BE2C (cell line): ENCODE data around the gene SIX4.

Source experiments
- DNase-seq: peaks from one replicate; pipeline ENCODE4 v3.0.0-alpha.2; 2020
- H3K27me3 ChIP-seq: fragments of 250-450 bp; sonication (Bioruptor Pico); 2 replicates; pipeline ENCODE4 v1.5.1; 2020; ENCODE audit warnings: mild to moderate bottlenecking
- H3K36me3 ChIP-seq: fragments of 250-450 bp; sonication (Bioruptor Pico); 2 replicates; pipeline ENCODE4 v1.5.1; 2020; ENCODE audit warnings: mild to moderate bottlenecking
- H3K4me1 ChIP-seq: fragments of 250-450 bp; sonication (Bioruptor Pico); 2 replicates; pipeline ENCODE4 v1.5.1; 2020
- H3K4me3 ChIP-seq: 2 replicates; pipeline ENCODE4 v1.5.1; 2011; ENCODE audit warnings: low read depth, low read length
- H3K9me3 ChIP-seq: fragments of 250-450 bp; sonication (Bioruptor Pico); 2 replicates; pipeline ENCODE4 v1.5.1; 2020
- CTCF ChIP-seq: IDR thresholded peaks from 2 replicates; pipeline ENCODE4 v1.5.1; 2012; ENCODE audit warnings: mild to moderate bottlenecking, low read depth, low read length

Gene SIX4

GRCh38 chr14:60758885-60759284 is 34.7 kb upstream of the SIX4 start:
- no peak for DNase-seq
- TF ChIP-seq CTCF, result no peak
- Histone ChIP-seq H3K4me3 (no peak overlapping the region), H3K27me3 (no peaks in the 10 kb centered on the region; the same call in 1 of the 2 replicates), H3K9me3 (no peaks in the 10 kb centered on the region), H3K36me3 (no peaks in the 10 kb centered on the region; the same call in 1 of the 2 replicates), H3K4me1 (peaks cover 14% of the 10 kb centered on the region)

GRCh38 chr14:60757567-60758002 is 33.4 kb upstream of the SIX4 start:
- Histone ChIP-seq H3K4me3 (no peak overlapping the region), H3K36me3 (no peaks in the 10 kb centered on the region; the same call in 1 of the 2 replicates), H3K9me3 (no peaks in the 10 kb centered on the region), H3K4me1 (peaks cover 9% of the 10 kb centered on the region; the same call in 1 of the 2 replicates), H3K27me3 (no peaks in the 10 kb centered on the region; the same call in 1 of the 2 replicates)
- no peak for DNase-seq
- no peak for TF ChIP-seq CTCF

- no peaks in the 10 kb centered on the region; the same call in 1 of the 2 replicates for H3K9me3 ChIP-seq
- H3K4me1 ChIP-seq, result peaks cover 9% of the 10 kb centered on the region; the same call in 1 of the 2 replicates
- H3K27me3 ChIP-seq, result no peaks in the 10 kb centered on the region; the same call in 1 of the 2 replicates
- no peak overlapping the region for H3K4me3 ChIP-seq
- DNase-seq, result no peak
- no peak for TF ChIP-seq CTCF
- H3K36me3 ChIP-seq, result no peaks in the 10 kb centered on the region; the same call in 1 of the 2 replicates
These were observed 32.7 kb upstream of the SIX4 start for GRCh38 chr14:60756847-60757246.

- H3K27me3 ChIP-seq, result no peaks in the 10 kb centered on the region; the same call in 1 of the 2 replicates
- H3K36me3 ChIP-seq, result no peaks in the 10 kb centered on the region; the same call in 1 of the 2 replicates
- no peaks in the 10 kb centered on the region; the same call in 1 of the 2 replicates for H3K9me3 ChIP-seq
- H3K4me1 ChIP-seq, result no peaks in the 10 kb centered on the region; the same call in 1 of the 2 replicates
- TF ChIP-seq CTCF, result no peak
- DNase-seq, result no peak
- H3K4me3 ChIP-seq, result no peak overlapping the region
These were observed 29.3 kb upstream of the SIX4 start for GRCh38 chr14:60753264-60754119.

GRCh38 chr14:60744566-60744965 is 20.4 kb upstream of the SIX4 start:
- no peaks in the 10 kb centered on the region for H3K27me3 ChIP-seq
- no peaks in the 10 kb centered on the region for H3K36me3 ChIP-seq
- no peak for DNase-seq
- no peak for TF ChIP-seq CTCF
- no peak overlapping the region for H3K4me3 ChIP-seq
- no peaks in the 10 kb centered on the region for H3K9me3 ChIP-seq
- no peaks in the 10 kb centered on the region for H3K4me1 ChIP-seq
